ENCODE results near the gene GEMIN4. TPM values are rescaled to one million over a fixed set of nuclear protein-coding genes. Genes with fewer than 3 reads are reported as not detected.

The GEMIN4 gene
- 10 to 100 TPM; 21.0 to 27.7 (median 21.7) TPM for total RNA-seq (2021; fragmentation: NEBNext Ultra II Directional; extraction: Animal tissue kit (Norgen Biotek cat#: 25700))
- long read RNA-seq, full-length matches to known transcripts: 18 of 18 reads
- long read RNA-seq, partial matches to known transcripts: 0 of 18 reads
- long read RNA-seq, other reads (novel, unspliced or antisense): 0 of 18 reads

DNA sequence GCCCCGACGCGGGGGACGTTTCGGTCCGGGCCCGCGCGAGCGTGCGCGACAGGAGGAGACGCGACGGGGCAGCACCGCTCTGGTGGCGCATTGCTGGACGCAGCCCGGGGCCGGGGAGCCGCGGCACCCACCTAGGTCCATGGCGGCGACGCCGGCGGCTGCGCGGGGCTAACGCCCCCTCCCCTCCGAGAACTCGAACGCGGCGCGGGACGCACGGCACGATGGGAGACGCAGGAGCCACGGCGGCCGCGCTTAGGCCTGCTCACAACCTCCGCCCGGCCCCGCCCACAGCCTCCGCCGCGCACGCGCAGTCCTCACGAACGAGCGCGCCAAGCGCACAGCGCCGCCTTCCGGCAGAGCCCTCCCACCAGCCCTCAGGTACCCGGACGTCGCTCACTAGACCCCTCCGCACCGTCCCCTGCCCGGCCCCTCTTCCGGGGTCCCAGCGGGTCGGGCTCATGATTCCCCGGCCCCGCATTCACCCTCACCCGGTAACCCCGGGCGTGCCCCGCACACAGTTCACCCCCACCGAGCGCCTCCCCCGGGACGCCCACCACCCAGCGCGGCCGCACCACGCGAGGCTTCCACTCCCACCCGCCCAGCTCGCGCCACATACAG lies at the start of gene GEMIN4:
Gene GEMIN4, minus strand, starts transcription at position 263 of the 618 bp plus-strand sequence. Its CDS starts 122 bp downstream, at position 141.
- TF ChIP-seq, protein P1, sequence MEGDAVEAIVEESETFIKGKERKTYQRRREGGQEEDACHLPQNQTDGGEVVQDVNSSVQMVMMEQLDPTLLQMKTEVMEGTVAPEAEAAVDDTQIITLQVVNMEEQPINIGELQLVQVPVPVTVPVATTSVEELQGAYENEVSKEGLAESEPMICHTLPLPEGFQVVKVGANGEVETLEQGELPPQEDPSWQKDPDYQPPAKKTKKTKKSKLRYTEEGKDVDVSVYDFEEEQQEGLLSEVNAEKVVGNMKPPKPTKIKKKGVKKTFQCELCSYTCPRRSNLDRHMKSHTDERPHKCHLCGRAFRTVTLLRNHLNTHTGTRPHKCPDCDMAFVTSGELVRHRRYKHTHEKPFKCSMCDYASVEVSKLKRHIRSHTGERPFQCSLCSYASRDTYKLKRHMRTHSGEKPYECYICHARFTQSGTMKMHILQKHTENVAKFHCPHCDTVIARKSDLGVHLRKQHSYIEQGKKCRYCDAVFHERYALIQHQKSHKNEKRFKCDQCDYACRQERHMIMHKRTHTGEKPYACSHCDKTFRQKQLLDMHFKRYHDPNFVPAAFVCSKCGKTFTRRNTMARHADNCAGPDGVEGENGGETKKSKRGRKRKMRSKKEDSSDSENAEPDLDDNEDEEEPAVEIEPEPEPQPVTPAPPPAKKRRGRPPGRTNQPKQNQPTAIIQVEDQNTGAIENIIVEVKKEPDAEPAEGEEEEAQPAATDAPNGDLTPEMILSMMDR (IDR thresholded peaks at IDR 0.05): peak; percentile 98
- DNase-seq: peak; percentile 72
- Mint-ChIP-seq H3K36me3 (ENCODE audit: low read depth) (peaks cover 37% of the 10 kb centered on the region), H3K4me1 (ENCODE audit: low read depth) (peaks cover 23% of the 10 kb centered on the region), H3K27ac (peak within 1 kb of the TSS; percentile 86), H3K4me3 (peak within 1 kb of the TSS; percentile 91), H3K9me3 (peaks cover 14% of the 10 kb centered on the region), H3K27me3 (ENCODE audit: insufficient read depth) (peaks cover 9% of the 10 kb centered on the region)

DNA sequence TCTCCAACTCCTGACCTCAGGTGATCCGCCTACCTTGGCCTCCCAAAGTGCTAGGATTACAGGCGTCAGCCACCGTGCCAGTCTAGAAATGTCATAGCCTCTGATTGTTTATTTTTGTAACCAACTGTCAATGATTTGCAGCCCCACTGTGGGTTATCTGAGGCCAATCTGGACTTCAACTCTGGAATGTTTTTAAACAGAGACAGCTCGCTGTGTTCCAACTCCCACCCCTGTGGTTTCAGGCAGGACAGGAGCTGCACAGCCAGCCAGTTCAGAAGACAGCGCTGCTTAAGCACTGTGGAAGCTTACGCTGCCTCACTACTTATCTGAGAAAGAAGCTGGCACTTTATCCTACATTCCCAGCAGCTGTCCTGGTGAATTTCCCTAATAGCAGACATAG lies 49.6 kb upstream of the GEMIN4 start:
- Mint-ChIP-seq H3K9me3 (no peaks in the 10 kb centered on the region), H3K27me3 (ENCODE audit: insufficient read depth) (peaks cover 12% of the 10 kb centered on the region), H3K4me1 (ENCODE audit: low read depth) (no peaks in the 10 kb centered on the region), H3K36me3 (ENCODE audit: low read depth) (peaks cover 22% of the 10 kb centered on the region), H3K27ac (no peak overlapping the region), H3K4me3 (no peak overlapping the region)
- TF ChIP-seq, protein P1 (IDR thresholded peaks at IDR 0.05): no peak
- no peak for DNase-seq

DNA sequence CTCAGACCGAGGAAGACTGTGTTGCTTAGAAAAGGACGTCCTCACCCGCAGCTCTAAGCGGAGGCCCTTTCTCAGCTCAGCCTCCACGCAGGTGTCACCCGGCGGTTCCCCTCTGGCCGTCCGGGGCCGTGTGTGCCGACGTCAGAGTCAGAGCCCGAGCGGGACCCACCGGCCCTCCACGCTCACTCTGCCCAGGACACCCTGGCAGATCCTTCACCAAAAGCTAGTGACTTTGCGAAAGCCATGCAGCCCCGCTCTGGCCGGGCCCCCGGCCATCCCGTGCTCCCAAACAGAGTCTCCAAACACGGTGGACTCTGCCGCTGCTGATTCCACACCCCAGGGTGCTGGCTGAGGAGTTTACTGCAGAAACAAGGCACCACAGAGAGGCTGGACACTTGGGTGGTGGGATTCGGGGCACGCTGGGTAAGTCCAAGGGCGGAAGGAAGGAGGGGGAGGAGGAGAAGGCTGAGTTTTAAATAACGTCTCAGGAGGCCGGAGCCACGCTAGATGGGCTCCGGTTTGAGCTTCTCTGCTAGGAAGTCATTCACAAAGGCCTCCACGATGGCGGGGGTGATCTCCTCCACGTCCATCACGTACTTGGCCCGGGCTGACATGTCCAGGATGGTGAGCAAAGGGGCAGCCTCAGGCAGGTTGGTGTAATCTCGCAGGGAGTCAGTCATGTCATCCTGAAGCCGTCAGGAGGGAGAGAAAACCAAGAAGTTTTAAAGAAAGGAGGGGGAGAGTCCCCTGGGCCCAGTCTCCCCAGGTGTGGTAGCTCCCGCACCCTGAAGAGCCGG lies 48.6 kb upstream of the GEMIN4 start:
- no peak overlapping the region for H3K27ac Mint-ChIP-seq
- H3K27me3 Mint-ChIP-seq (ENCODE audit: insufficient read depth): peaks cover 16% of the 10 kb centered on the region
- H3K4me1 Mint-ChIP-seq (ENCODE audit: low read depth): peaks cover 1% of the 10 kb centered on the region; the same call in 1 of the 2 replicates
- H3K36me3 Mint-ChIP-seq (ENCODE audit: low read depth): peaks cover 26% of the 10 kb centered on the region
- TF ChIP-seq, protein P1 (IDR thresholded peaks at IDR 0.05): no peak
- H3K4me3 Mint-ChIP-seq: no peak overlapping the region; the same call in 1 of the 2 replicates
- H3K9me3 Mint-ChIP-seq: no peaks in the 10 kb centered on the region
- no peak for DNase-seq

DNA sequence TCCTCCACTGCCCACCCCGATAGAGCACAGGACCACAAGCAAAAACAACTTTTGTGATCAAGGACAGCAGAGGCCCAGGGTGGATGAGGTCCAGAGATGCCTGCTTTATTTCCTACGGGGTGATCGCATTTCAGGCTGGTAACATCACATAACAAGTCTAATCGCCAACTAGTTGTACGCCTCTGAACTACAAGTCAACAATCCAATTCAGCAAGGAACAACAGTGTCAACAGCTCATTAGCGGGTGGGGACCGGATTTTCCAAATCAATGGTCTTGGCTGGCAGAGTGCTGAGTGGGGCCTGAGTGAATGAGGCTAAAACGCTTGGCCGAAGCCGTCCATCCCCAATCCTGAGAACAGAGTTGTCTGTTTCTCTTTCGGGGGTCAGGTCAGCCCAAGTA lies 47.2 kb upstream of the GEMIN4 start:
- TF ChIP-seq, protein P1 (IDR thresholded peaks at IDR 0.05): no peak
- peaks cover 19% of the 10 kb centered on the region for H3K27me3 Mint-ChIP-seq (ENCODE audit: insufficient read depth)
- peaks cover 30% of the 10 kb centered on the region for H3K36me3 Mint-ChIP-seq (ENCODE audit: low read depth)
- DNase-seq: no peak
- H3K4me1 Mint-ChIP-seq (ENCODE audit: low read depth): peaks cover 15% of the 10 kb centered on the region
- H3K27ac Mint-ChIP-seq: no peak overlapping the region
- no peak overlapping the region for H3K4me3 Mint-ChIP-seq
- H3K9me3 Mint-ChIP-seq: no peaks in the 10 kb centered on the region

DNA sequence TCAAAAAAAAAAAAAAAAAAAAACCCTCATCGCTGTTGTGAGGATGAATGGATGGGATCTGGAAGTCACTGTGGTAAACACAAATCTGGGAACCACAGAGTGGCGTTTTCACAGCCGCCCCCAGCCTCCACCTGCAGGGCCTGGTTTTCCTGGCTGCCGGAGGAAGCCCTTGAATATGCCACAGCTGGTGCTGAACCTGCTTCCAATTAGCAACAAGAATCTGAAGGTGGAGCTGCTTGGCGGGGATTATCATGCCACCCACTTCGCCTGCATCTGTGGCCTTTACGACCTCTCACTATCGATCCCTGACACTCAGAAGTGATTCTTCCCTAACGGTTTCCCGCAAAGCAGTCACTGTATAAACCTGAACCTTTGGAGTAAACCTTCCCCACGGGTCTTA lies 46.2 kb upstream of the GEMIN4 start:
- Mint-ChIP-seq H3K36me3 (ENCODE audit: low read depth) (peaks cover 30% of the 10 kb centered on the region), H3K27me3 (ENCODE audit: insufficient read depth) (peaks cover 28% of the 10 kb centered on the region), H3K27ac (no peak overlapping the region), H3K9me3 (no peaks in the 10 kb centered on the region), H3K4me1 (ENCODE audit: low read depth) (peaks cover 22% of the 10 kb centered on the region), H3K4me3 (no peak overlapping the region)
- no peak for DNase-seq
- TF ChIP-seq, protein P1 (IDR thresholded peaks at IDR 0.05): no peak

Measured in HFFc6 (cell line).